H9 (cell line): ENCODE results near the gene CFAP97. TPM values are rescaled to one million over a fixed set of nuclear protein-coding genes. Genes with fewer than 3 reads are reported as not detected.
A peak's percentile ranks its signal among the peaks of the same experiment; 100 is the strongest.

Experiments used
- DNase-seq: peaks from one replicate; pipeline ENCODE4 v3.0.0-alpha.2; 2017
- H2AFZ ChIP-seq: one replicate; pipeline ENCODE4 v1.6.1; 2013; ENCODE audit warnings: mild to moderate bottlenecking, low read length, control low read depth, moderate library complexity
- H2AK5ac ChIP-seq: 2 replicates; pipeline ENCODE4 v1.6.1; 2013; ENCODE audit warnings: low read length, control low read depth, mixed read lengths; ENCODE audit not compliant: insufficient read length
- H2BK120ac ChIP-seq: one replicate; pipeline ENCODE4 v1.6.1; 2013; ENCODE audit warnings: low read depth, mild to moderate bottlenecking, low read length, control low read depth, inconsistent platforms; ENCODE audit not compliant: poor library complexity, severe bottlenecking
- H2BK12ac ChIP-seq: 2 replicates; pipeline ENCODE4 v1.6.1; 2013; ENCODE audit warnings: low read length, control low read depth, mixed read lengths, low read depth; ENCODE audit not compliant: insufficient read length
- H2BK15ac ChIP-seq: 2 replicates; pipeline ENCODE4 v1.6.1; 2013; ENCODE audit warnings: low read depth, low read length, control low read depth
- H2BK20ac ChIP-seq: one replicate; pipeline ENCODE4 v1.6.1; 2013; ENCODE audit warnings: low read depth, mild to moderate bottlenecking, low read length, control low read depth, inconsistent platforms; ENCODE audit not compliant: poor library complexity, severe bottlenecking
- H2BK5ac ChIP-seq: 2 replicates; pipeline ENCODE4 v1.6.1; 2013; ENCODE audit warnings: low read length, control low read depth, mixed read lengths; ENCODE audit not compliant: insufficient read length
- H3K14ac ChIP-seq: 2 replicates; pipeline ENCODE4 v1.6.1; 2013; ENCODE audit warnings: low read length, control low read depth; ENCODE audit not compliant: insufficient read depth
- H3K18ac ChIP-seq: 2 replicates; pipeline ENCODE4 v1.6.1; 2013; ENCODE audit warnings: low read depth, mild to moderate bottlenecking, mixed read lengths, low read length, control low read depth; ENCODE audit not compliant: insufficient read length
- H3K23ac ChIP-seq: 2 replicates; pipeline ENCODE4 v1.6.1; 2013; ENCODE audit warnings: low read length, control low read depth, mixed read lengths, low read depth; ENCODE audit not compliant: insufficient read length
- H3K23me2 ChIP-seq: 2 replicates; pipeline ENCODE4 v1.6.1; 2013; ENCODE audit warnings: low read depth, mild to moderate bottlenecking, mixed read lengths, low read length, control low read depth; ENCODE audit not compliant: insufficient read length, poor library complexity, severe bottlenecking
- H3K27ac ChIP-seq: 2 replicates; pipeline ENCODE4 v1.5.1; 2013; ENCODE audit warnings: low read length, control low read depth, mixed read lengths, low read depth; ENCODE audit not compliant: insufficient read length
- H3K27me3 ChIP-seq: 2 replicates; pipeline ENCODE4 v1.6.1; 2013; ENCODE audit warnings: low read length, control low read depth, inconsistent platforms; ENCODE audit not compliant: insufficient read depth
- H3K4ac ChIP-seq: 2 replicates; pipeline ENCODE4 v1.6.1; 2013; ENCODE audit warnings: low read depth, mild to moderate bottlenecking, control low read depth, inconsistent platforms, low read length, moderate library complexity
- H3K4me1 ChIP-seq: 2 replicates; pipeline ENCODE4 v1.6.1; 2013; ENCODE audit warnings: low read length, control low read depth, inconsistent platforms; ENCODE audit not compliant: insufficient read depth
- H3K4me2 ChIP-seq: 2 replicates; pipeline ENCODE4 v1.6.1; 2013; ENCODE audit warnings: low read length, control low read depth, mixed read lengths; ENCODE audit not compliant: insufficient read length, insufficient read depth
- H3K56ac ChIP-seq: 2 replicates; pipeline ENCODE4 v1.6.1; 2013; ENCODE audit warnings: low read depth, mild to moderate bottlenecking, mixed read lengths, low read length, control low read depth; ENCODE audit not compliant: insufficient read length
- H3K79me1 ChIP-seq: 2 replicates; pipeline ENCODE4 v1.6.1; 2013; ENCODE audit warnings: low read depth, mild to moderate bottlenecking, moderate library complexity, low read length, control low read depth, inconsistent platforms; ENCODE audit not compliant: insufficient read depth, poor library complexity, severe bottlenecking
- H3K79me2 ChIP-seq: 2 replicates; pipeline ENCODE4 v1.6.1; 2013; ENCODE audit warnings: low read length, control low read depth, inconsistent platforms; ENCODE audit not compliant: insufficient read depth
- H3K9ac ChIP-seq: 2 replicates; pipeline ENCODE4 v1.6.1; 2013; ENCODE audit warnings: low read length, control low read depth, mixed read lengths; ENCODE audit not compliant: insufficient read length; ENCODE audit errors: extremely low read depth
- H3K9me3 ChIP-seq: one replicate; pipeline ENCODE4 v1.6.1; 2013; ENCODE audit warnings: low read depth, low read length, inconsistent platforms; ENCODE audit not compliant: control insufficient read depth
- H3T11ph ChIP-seq: one replicate; pipeline ENCODE4 v1.6.1; 2013; ENCODE audit warnings: mild to moderate bottlenecking, low read length, control low read depth, inconsistent platforms
- H4K20me1 ChIP-seq: one replicate; pipeline ENCODE4 v1.6.1; 2013; ENCODE audit not compliant: control insufficient read depth, insufficient read length, insufficient read depth
- H4K5ac ChIP-seq: 2 replicates; pipeline ENCODE4 v1.6.1; 2013; ENCODE audit warnings: low read depth, mild to moderate bottlenecking, mixed read lengths, low read length, control low read depth; ENCODE audit not compliant: insufficient read length
- H4K8ac ChIP-seq: replicated peaks from 2 replicates; pipeline ENCODE4 v1.6.1; 2013; ENCODE audit warnings: low read length, control low read depth, mixed read lengths, low read depth; ENCODE audit not compliant: insufficient read length
- H4K91ac ChIP-seq: 2 replicates; pipeline ENCODE4 v1.6.1; 2013; ENCODE audit warnings: low read depth, mild to moderate bottlenecking, moderate library complexity, mixed read lengths, low read length, control low read depth; ENCODE audit not compliant: insufficient read length
- H3K27ac Mint-ChIP-seq, 3 experiments: 2 replicates in 2 of 3; 3 replicates in 1 of 3; pipeline ENCODE4 v1.8.0; 2020 to 2021; ENCODE audit warnings: mixed read lengths in 3 of 3, mild to moderate bottlenecking in 1 of 3, moderate library complexity in 1 of 3
- H3K27me3 Mint-ChIP-seq: 2 replicates; pipeline ENCODE4 v1.8.0; 2021; ENCODE audit warnings: low read depth, mild to moderate bottlenecking, moderate library complexity, mixed read lengths
- H3K36me3 Mint-ChIP-seq, 3 experiments: 2 replicates in 2 of 3; 3 replicates in 1 of 3; pipeline ENCODE4 v1.8.0; 2020 to 2021; ENCODE audit warnings: low read depth in 3 of 3, mixed read lengths in 3 of 3; ENCODE audit not compliant: insufficient read depth in 1 of 3
- H3K4me1 Mint-ChIP-seq, 2 experiments: 2 replicates each; pipeline ENCODE4 v1.8.0; 2020; ENCODE audit warnings: mixed read lengths in 2 of 2
- H3K4me3 Mint-ChIP-seq, 2 experiments: 2 replicates in 1 of 2; 3 replicates in 1 of 2; pipeline ENCODE4 v1.8.0; 2020 to 2021; ENCODE audit warnings: mild to moderate bottlenecking in 2 of 2, mixed read lengths in 2 of 2, moderate library complexity in 1 of 2
- H3K9me3 Mint-ChIP-seq, 2 experiments: 2 replicates in 1 of 2; 3 replicates in 1 of 2; pipeline ENCODE4 v1.8.0; 2020; ENCODE audit warnings: mild to moderate bottlenecking in 2 of 2, mixed read lengths in 2 of 2, moderate library complexity in 1 of 2
- WGBS: extraction: QIAGEN DNeasy Blood & Tissue Kit; methylation state at CpG from one replicate; pipeline ENCODE4 v1.1.7; 2013; ENCODE audit warnings: missing lambda C conversion rate, low lambda C conversion rate, mixed read lengths; ENCODE audit not compliant: insufficient read length; ENCODE audit errors: extremely low coverage; 5-methylcytosine and 5-hydroxymethylcytosine counted together
- total RNA-seq: library from RNA; stranded (reverse); gene quantifications from 2 replicates; pipeline ENCODE4 v1.2.1, GENCODE V29; 2021
- TF ChIP-seq, protein P1 (sequence below): fragments of 200-600 bp; sonication (generic); conservative IDR thresholded peaks from 3 replicates; pipeline ENCODE4 v1.8.0; 2021; ENCODE audit warnings: antibody characterized with exemption, mild to moderate bottlenecking

The CFAP97 gene
- total RNA-seq, 1 experiment from 2014 or later: 39.3 TPM

DNA sequence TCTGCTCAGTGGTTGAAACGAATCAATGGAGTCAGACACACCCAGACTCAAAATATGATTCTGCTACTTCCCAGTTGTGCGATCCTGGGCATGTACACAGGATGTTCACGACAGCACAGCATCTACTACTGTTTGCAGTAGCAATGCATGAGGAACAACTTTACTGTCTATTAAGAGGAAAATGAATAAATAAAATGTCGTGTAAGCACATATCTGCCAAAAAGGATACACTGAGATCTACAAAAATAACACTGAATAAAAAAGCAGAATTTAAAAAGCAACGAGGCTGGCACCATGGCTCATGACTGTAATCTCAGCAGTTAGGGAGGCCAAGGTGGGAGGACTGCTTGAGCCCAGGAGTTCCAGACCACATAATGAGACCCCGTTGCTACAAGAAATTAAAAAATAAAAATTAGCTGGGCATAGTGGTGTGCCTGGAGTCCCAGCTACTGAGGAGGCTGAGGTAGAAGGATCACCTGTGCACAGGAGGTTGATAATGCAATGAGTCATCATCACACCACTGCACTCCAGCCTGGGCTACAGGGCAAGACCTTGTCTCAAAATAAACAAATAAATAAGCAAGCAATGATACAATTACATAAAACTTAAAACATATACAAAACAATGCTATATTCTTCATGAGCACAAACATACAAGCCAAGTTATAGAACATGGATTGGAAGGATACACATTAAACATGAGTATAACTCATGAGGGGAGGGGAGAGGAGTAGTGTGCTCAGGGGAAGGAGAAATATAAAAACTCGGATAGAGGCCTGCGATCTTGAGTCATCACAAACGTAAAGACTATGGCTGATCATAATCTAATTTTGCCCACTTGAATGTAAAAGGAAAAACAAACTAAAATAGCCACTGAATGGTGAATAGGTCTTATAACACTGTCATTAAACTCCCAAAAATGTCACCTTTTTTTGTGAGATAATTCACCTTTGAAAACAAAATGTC lies 8.6 kb downstream of the CFAP97 start:
- no peak for DNase-seq
- H3K9ac ChIP-seq: no peak overlapping the region
- no peaks in the 10 kb centered on the region for H3K79me1 ChIP-seq
- H2BK20ac ChIP-seq: no peak overlapping the region
- H3K4me2 ChIP-seq: no peak overlapping the region
- no peak overlapping the region for H3K4me3 Mint-ChIP-seq
- no peak overlapping the region for H2BK12ac ChIP-seq
- no peak overlapping the region for H3K18ac ChIP-seq
- no peaks in the 10 kb centered on the region for H3K23me2 ChIP-seq
- H4K91ac ChIP-seq: no peak overlapping the region
- H2AFZ ChIP-seq: no peak overlapping the region
- WGBS: no CpG with 5 or more reads among the region's 9 CpGs
- TF ChIP-seq, protein P1, sequence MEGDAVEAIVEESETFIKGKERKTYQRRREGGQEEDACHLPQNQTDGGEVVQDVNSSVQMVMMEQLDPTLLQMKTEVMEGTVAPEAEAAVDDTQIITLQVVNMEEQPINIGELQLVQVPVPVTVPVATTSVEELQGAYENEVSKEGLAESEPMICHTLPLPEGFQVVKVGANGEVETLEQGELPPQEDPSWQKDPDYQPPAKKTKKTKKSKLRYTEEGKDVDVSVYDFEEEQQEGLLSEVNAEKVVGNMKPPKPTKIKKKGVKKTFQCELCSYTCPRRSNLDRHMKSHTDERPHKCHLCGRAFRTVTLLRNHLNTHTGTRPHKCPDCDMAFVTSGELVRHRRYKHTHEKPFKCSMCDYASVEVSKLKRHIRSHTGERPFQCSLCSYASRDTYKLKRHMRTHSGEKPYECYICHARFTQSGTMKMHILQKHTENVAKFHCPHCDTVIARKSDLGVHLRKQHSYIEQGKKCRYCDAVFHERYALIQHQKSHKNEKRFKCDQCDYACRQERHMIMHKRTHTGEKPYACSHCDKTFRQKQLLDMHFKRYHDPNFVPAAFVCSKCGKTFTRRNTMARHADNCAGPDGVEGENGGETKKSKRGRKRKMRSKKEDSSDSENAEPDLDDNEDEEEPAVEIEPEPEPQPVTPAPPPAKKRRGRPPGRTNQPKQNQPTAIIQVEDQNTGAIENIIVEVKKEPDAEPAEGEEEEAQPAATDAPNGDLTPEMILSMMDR: no peak
- no peaks in the 10 kb centered on the region for H3K27me3 ChIP-seq
- H3K4me1 Mint-ChIP-seq: peaks cover 9 to 10% of the 10 kb centered on the region in 2 experiments
- no peak overlapping the region for H3K23ac ChIP-seq
- no peak overlapping the region for H2BK5ac ChIP-seq
- no peaks in the 10 kb centered on the region for H3K9me3 ChIP-seq
- H3K56ac ChIP-seq: no peak overlapping the region
- H3T11ph ChIP-seq: no peak overlapping the region
- H3K27me3 Mint-ChIP-seq: no peaks in the 10 kb centered on the region
- no peaks in the 10 kb centered on the region for H3K9me3 Mint-ChIP-seq
- peaks cover 4% of the 10 kb centered on the region; the same call in 1 of the 2 replicates for H3K4me1 ChIP-seq
- H4K5ac ChIP-seq: no peak overlapping the region
- H2BK120ac ChIP-seq: no peak overlapping the region
- 0 out of 7 replicates have a peak overlapping the region, but pooled peaks of 1 of the 3 experiments have one; percentile 16 for H3K27ac Mint-ChIP-seq
- no peaks in the 10 kb centered on the region for H4K20me1 ChIP-seq
- H3K27ac ChIP-seq: no peak overlapping the region
- H3K4ac ChIP-seq: no peak overlapping the region
- no peak overlapping the region for H3K14ac ChIP-seq
- H3K36me3 Mint-ChIP-seq: peaks cover 3 to 23% (median 15%) of the 10 kb centered on the region in 3 experiments; a peak in 5 of 7 replicates
- no peak overlapping the region for H2BK15ac ChIP-seq
- H3K79me2 ChIP-seq: peaks cover 2% of the 10 kb centered on the region; the same call in 1 of the 2 replicates
- H4K8ac ChIP-seq: no peak overlapping the region
- H2AK5ac ChIP-seq: no peak overlapping the region
